IPS DF 4.7 (cell line): Measurements from ENCODE around the gene LRRC7.
"Not testable (repeated sequence)": the region's sequence is repeated elsewhere in the genome, so short reads cannot be mapped to it uniquely, and the experiment has no call there.

Source experiments
- DNase-seq: peaks from one replicate; pipeline ENCODE4 v3.0.0-alpha.2; 2013; ENCODE audit warnings: low spot score; ENCODE audit errors: extremely low read depth

The LRRC7 gene

DNA sequence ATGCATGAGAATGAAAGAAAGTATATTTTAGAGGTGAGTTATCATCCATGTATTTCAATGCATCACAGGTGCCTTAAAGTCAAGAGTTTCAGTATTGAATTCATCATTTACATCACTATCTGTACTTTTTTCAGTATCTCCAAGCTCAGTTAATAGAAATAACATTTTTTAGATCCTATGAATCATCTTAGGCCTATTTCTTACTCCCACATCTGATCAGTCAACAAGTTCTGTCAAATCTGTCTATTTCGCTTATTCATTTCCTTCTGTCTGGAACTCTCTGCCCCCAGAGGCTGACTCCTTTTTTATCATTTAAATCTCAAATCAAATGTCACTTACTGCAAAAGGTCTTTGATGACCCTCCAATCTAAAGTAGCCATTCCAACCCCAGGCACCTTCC, 295.2 kb downstream of the LRRC7 start:
- no peak for DNase-seq

- no peak for DNase-seq
Observed at GRCh38 chr1:69863704-69864103, 296.0 kb downstream of the LRRC7 start.

DNA sequence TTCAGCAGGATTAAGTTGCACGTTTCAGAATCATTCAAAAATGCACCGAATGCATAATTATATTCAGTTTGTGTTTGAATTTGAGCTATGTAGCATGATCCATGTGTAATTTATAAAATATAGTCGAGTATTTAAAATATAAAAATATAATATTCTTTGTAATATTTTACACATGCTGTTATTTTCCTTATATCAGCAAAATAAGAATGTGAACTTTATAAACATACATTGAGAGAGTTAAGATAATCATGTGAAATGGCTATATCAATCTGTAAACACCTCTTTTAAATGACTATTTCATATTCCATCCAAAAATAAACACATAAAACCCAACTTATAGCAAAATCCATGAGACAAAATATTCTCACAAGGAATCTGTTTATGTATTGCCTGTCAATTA, 303.7 kb downstream of the LRRC7 start:
- DNase-seq = no peak

- no peak for DNase-seq
Observed at GRCh38 chr1:69878338-69878737, 310.6 kb downstream of the LRRC7 start.

GRCh38 chr1:69888016-69888415, 320.3 kb downstream of the LRRC7 start:
- DNase-seq = not testable (repeated sequence)

DNA sequence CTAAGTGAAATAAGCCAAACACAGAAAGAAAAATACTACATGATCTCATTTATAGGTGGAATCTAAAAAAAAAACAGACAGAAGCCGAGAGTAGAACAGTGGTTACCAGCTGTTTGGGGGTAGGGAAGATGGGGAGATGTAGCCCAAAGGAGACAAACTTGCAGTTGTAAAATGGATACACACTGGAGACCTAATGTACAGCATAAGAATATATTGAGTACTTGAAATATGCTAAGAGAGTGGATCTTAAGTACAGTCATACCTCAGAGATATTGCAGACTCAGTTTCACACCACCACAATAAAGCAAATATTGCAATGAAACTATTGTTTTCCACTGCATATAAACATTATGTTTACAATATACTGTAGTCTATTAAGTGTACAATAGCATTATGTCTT, 320.9 kb downstream of the LRRC7 start:
- DNase-seq = no peak

GRCh38 chr1:69898403-69898947, 330.8 kb downstream of the LRRC7 start:
- DNase-seq = no peak

GRCh38 chr1:69911301-69911801, 343.6 kb downstream of the LRRC7 start:
- DNase-seq = no peak

DNA sequence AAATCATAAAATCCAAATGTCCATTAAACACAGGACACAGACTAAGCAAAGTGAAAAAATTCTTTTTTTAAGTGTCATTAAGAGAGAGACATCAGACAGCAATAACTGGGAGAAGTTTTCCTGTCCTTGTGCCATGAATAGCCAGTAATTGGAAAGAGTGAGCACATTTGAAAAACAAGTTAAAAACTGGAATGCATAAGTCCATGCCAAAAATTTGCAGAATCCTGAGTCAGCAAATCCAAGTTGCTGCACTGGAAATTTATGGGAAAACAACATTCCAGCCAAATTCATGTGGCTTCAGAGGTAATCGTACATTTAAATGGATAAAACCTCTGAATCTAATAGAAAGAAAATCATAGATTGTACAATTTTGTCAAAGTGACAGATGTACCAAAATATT, 346.3 kb downstream of the LRRC7 start:
- no peak for DNase-seq

DNA sequence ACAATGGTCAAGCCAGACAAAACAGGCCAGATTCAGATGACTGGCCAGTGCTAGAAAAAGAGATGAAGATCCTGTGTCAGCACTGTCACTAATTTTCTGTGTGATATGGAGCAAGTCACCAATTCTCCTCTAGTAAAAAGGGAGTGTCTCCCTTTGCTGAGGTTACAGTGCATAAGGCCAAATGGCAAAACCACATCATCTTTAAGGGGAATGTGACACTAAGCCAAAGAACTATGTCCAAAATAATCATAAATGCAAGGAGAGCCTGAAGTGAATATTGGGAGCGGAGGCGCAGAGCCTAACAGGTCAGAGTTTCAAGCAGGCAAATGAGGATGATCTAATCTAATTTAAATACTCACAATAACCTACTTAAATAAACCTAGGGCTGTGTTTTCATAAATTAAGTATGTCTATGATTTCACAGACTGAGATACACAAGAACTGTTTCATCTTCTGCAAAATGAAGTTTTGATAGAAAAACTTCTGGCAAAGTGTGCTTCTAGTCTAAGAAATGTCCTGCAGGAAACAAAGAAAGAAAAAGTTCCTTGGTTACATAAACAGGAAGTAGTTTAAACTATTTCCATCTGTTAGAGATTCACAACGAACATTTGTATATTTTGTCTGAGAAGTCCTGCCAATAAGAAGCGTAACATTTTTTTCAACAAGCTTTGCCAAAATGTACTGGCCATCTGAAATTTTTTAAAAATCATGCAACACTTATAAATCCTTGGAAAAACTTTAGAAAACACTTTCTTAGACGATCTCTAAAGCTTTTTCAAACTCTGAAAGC, 347.4 kb downstream of the LRRC7 start:
- no peak for DNase-seq

GRCh38 chr1:69919129-69919921, 351.6 kb downstream of the LRRC7 start:
- DNase-seq = no peak

DNA sequence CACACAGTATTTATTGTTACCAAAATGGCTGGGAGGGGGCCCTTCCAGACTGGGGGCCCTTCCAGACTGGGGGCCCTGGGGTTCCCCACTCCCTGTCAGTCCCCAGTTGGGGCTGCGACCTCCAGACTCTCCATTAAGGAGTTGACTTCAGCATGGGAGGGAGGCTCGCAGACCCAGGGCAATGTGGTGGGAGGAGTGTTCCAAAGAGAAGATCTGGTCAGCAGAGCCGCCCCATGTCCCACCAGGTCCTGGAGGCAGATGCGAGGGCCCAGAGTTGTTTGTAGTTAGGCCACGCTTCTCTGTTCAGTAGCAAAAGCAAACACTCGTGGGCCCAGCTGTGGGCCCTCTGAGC, 352.2 kb downstream of the LRRC7 start:
- DNase-seq = no peak

- DNase-seq = no peak
Observed at GRCh38 chr1:69920426-69920825, 352.7 kb downstream of the LRRC7 start.

DNA sequence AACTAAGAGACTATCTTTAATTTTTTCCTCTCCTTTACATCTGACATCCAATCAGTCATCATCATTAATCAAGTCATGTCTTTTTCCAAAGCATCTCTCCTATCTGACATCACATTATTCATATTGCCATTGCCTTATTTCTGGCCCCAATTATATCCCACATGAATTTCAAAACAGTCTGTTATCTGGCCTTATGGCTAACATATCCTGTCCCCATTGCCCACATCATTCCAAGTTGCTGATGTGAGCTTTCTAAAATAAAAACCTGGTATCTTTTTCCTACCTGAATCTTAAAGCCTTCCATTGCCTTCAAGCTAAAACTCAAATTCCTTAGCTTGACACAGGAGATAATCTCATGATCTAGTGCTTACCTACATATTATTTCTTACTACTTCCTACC, 353.8 kb downstream of the LRRC7 start:
- DNase-seq = no peak

GRCh38 chr1:69928234-69928633, 360.5 kb downstream of the LRRC7 start:
- DNase-seq = not testable (repeated sequence)

- no peak for DNase-seq
Observed at GRCh38 chr1:69929308-69930057, 361.8 kb downstream of the LRRC7 start.

GRCh38 chr1:69930396-69930795, 362.7 kb downstream of the LRRC7 start:
- no peak for DNase-seq

DNA sequence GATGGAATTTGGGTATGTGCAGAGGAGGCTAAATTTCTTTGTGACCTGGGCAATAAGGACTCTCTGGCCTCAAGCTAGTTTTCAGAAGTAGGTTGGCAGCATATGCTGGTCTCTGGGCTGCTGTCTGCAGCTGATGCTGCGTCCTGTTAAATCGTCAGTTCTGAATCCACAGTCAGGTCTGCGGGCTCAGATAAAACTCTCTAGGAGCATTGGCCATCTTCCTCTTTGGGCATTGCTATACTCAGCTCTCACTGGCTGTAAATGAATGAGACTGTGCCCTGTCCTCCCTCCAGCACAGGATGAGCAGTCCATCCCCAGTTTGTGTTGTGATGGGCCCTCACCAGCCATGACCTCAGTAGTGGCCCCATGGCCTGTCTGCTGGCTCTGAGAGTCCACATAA, 365.0 kb downstream of the LRRC7 start:
- DNase-seq = no peak

GRCh38 chr1:69940231-69940630, 372.5 kb downstream of the LRRC7 start:
- no peak for DNase-seq

- no peak for DNase-seq
Observed at GRCh38 chr1:69940816-69941215, 373.1 kb downstream of the LRRC7 start.

GRCh38 chr1:69943030-69943429, 375.3 kb downstream of the LRRC7 start:
- no peak for DNase-seq

DNA sequence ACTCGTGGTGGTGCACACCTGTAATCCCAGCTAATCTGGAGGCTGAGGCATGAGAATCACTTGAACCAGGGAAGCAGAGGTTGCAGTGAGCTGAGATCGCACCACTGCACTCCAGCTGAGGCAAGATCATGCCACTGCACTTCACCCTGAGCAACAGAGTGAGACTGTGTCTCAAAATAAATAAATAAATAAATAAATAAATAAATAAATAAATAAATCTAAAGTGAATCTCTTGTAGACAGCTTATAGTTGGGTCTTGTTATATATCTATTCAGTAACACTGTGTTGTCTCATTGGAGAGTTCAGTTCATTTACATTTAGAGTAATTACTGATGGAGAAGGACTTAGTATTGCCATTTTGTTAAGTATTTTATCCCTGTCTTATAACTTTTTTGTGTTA, 379.2 kb downstream of the LRRC7 start:
- no peak for DNase-seq
